Measurements from ENCODE around the gene VAV3. TPM values are rescaled to one million over a fixed set of nuclear protein-coding genes. Genes with fewer than 3 reads are reported as not detected.

The VAV3 gene
- polyA plus RNA-seq, 1 donor (not counting 4 experiments of a cell fraction or from before 2014, with no cell fraction given): 19.6 TPM

- Histone ChIP-seq H2AFZ (ENCODE audit: control insufficient read depth, low read length) (no peak overlapping the region), H3K27ac (ENCODE audit: control insufficient read depth, insufficient read depth, low read length) (no peak overlapping the region), H3K36me3 (ENCODE audit: control insufficient read depth in 2 of 2, extremely low read depth in 1 of 2, insufficient read depth in 2 of 2, low read length in 2 of 2) (no peaks in the 10 kb centered on the region), H4K20me1 (ENCODE audit: control insufficient read depth, extremely low read depth, insufficient read depth, low read length) (no peaks in the 10 kb centered on the region), H3K27me3 (ENCODE audit: control insufficient read depth, extremely low read depth, insufficient read depth, low read length) (no peaks in the 10 kb centered on the region), H3K9ac (ENCODE audit: control insufficient read depth, extremely low read depth, insufficient read depth, low read length) (no peak overlapping the region), H3K4me3 (ENCODE audit: control insufficient read depth in 2 of 3, extremely low read depth in 1 of 3, insufficient read depth in 2 of 3, low read depth in 1 of 3, low read length in 3 of 3) (no peak overlapping the region), H3K4me2 (ENCODE audit: control insufficient read depth, extremely low read depth, insufficient read depth, low read depth, low read length) (no peak overlapping the region), H3K9me1 (ENCODE audit: control insufficient read depth, extremely low read depth, insufficient read depth, low read length) (no peaks in the 10 kb centered on the region), H3K4me1 (ENCODE audit: control insufficient read depth, extremely low read depth, insufficient read depth, low read length) (peaks cover 10% of the 10 kb centered on the region), H3K79me2 (ENCODE audit: control insufficient read depth, insufficient read depth, low read length) (no peaks in the 10 kb centered on the region), H3K9me3 (ENCODE audit: control insufficient read depth, low read depth, low read length) (no peaks in the 10 kb centered on the region)
- dilution Hi-C loops (cut with MboI; ENCODE audit: extremely low pct_ligation_motif_present, low sequenced_read_pairs): no loop called here
- no peak for TF ChIP-seq CTCF (optimal IDR thresholded peaks at IDR 0.05 in 1 of 3, IDR thresholded peaks at IDR 0.05 in 1 of 3, conservative IDR thresholded peaks at IDR 0.05 in 1 of 3; ENCODE audit: extremely low read depth in 1 of 3, insufficient read depth in 2 of 3, low read length in 3 of 3)
- no peak for TF ChIP-seq EZH2 (IDR thresholded peaks at IDR 0.05; ENCODE audit: low read length)
- DNase-seq (ENCODE audit: low read depth, low spot score) (no peak), FAIRE-seq (no peak)
These were observed 258.8 kb downstream of the VAV3 start for GRCh38 chr1:107706182-107706581.

GRCh38 chr1:107704911-107705310 is 260.1 kb downstream of the VAV3 start:
- TF ChIP-seq EZH2 (IDR thresholded peaks at IDR 0.05; ENCODE audit: low read length) (no peak), CTCF (optimal IDR thresholded peaks at IDR 0.05 in 1 of 3, IDR thresholded peaks at IDR 0.05 in 1 of 3, conservative IDR thresholded peaks at IDR 0.05 in 1 of 3; ENCODE audit: extremely low read depth in 1 of 3, insufficient read depth in 2 of 3, low read length in 3 of 3) (no peak)
- dilution Hi-C loops (cut with MboI; ENCODE audit: extremely low pct_ligation_motif_present, low sequenced_read_pairs): no loop called here
- no peaks in the 10 kb centered on the region for H3K27me3 ChIP-seq (ENCODE audit: control insufficient read depth, extremely low read depth, insufficient read depth, low read length)
- peaks cover 10% of the 10 kb centered on the region for H3K4me1 ChIP-seq (ENCODE audit: control insufficient read depth, extremely low read depth, insufficient read depth, low read length)
- H3K27ac ChIP-seq (ENCODE audit: control insufficient read depth, insufficient read depth, low read length): no peak overlapping the region
- H3K4me3 ChIP-seq (ENCODE audit: control insufficient read depth in 2 of 3, extremely low read depth in 1 of 3, insufficient read depth in 2 of 3, low read depth in 1 of 3, low read length in 3 of 3): no peak overlapping the region
- peak overlapping the region; percentile 6 for H2AFZ ChIP-seq (ENCODE audit: control insufficient read depth, low read length)
- no peaks in the 10 kb centered on the region for H3K36me3 ChIP-seq (ENCODE audit: control insufficient read depth in 2 of 2, extremely low read depth in 1 of 2, insufficient read depth in 2 of 2, low read length in 2 of 2)
- no peaks in the 10 kb centered on the region for H3K9me3 ChIP-seq (ENCODE audit: control insufficient read depth, low read depth, low read length)
- no peak overlapping the region for H3K4me2 ChIP-seq (ENCODE audit: control insufficient read depth, extremely low read depth, insufficient read depth, low read depth, low read length)
- DNase-seq (ENCODE audit: low read depth, low spot score) (no peak), FAIRE-seq (peak; percentile 62)
- H3K79me2 ChIP-seq (ENCODE audit: control insufficient read depth, insufficient read depth, low read length): no peaks in the 10 kb centered on the region
- no peaks in the 10 kb centered on the region for H4K20me1 ChIP-seq (ENCODE audit: control insufficient read depth, extremely low read depth, insufficient read depth, low read length)
- H3K9ac ChIP-seq (ENCODE audit: control insufficient read depth, extremely low read depth, insufficient read depth, low read length): no peak overlapping the region
- no peaks in the 10 kb centered on the region for H3K9me1 ChIP-seq (ENCODE audit: control insufficient read depth, extremely low read depth, insufficient read depth, low read length)
